Neural progenitor cell (in vitro differentiated cells): Measurements from ENCODE around the gene TASP1. TPM values are rescaled to one million over a fixed set of nuclear protein-coding genes. Genes with fewer than 3 reads are reported as not detected.

Experiments used
- DNase-seq: peaks from one replicate; pipeline ENCODE4 v3.0.0-alpha.2; 2016; ENCODE audit warnings: low spot score
- H2AFZ ChIP-seq: fragments of 200-600 bp; sonication (generic); replicated peaks from 2 replicates; pipeline ENCODE4 v1.6.1; 2016; ENCODE audit warnings: antibody characterized with exemption
- H3F3A ChIP-seq: fragments of 200-600 bp; sonication (generic); 2 replicates; pipeline ENCODE4 v1.6.1; 2016; ENCODE audit warnings: antibody characterized with exemption, low read depth
- H3K27ac ChIP-seq: fragments of 200-600 bp; sonication (generic); 2 replicates; pipeline ENCODE4 v1.5.1; 2016; ENCODE audit warnings: mild to moderate bottlenecking
- H3K27me3 ChIP-seq: fragments of 200-600 bp; sonication (generic); 2 replicates; pipeline ENCODE4 v1.6.1; 2016; ENCODE audit warnings: mild to moderate bottlenecking, moderate library complexity
- H3K36me3 ChIP-seq: fragments of 200-600 bp; sonication (generic); 2 replicates; pipeline ENCODE4 v1.5.1; 2016
- H3K4me1 ChIP-seq: fragments of 200-600 bp; sonication (generic); 2 replicates; pipeline ENCODE4 v1.6.1; 2016; ENCODE audit warnings: mixed run types
- H3K4me2 ChIP-seq: fragments of 200-600 bp; sonication (generic); 2 replicates; pipeline ENCODE4 v1.6.1; 2016
- H3K4me3 ChIP-seq: fragments of 200-600 bp; sonication (generic); 2 replicates; pipeline ENCODE4 v1.5.1; 2016
- H3K79me2 ChIP-seq: fragments of 200-600 bp; sonication (generic); 2 replicates; pipeline ENCODE4 v1.6.1; 2016; ENCODE audit warnings: low read depth
- H3K9ac ChIP-seq: fragments of 200-600 bp; sonication (generic); 2 replicates; pipeline ENCODE4 v1.6.1; 2016
- H3K9me3 ChIP-seq: fragments of 200-600 bp; sonication (generic); 2 replicates; pipeline ENCODE4 v1.5.1; 2016; ENCODE audit warnings: low read depth
- H4K20me1 ChIP-seq: fragments of 200-600 bp; sonication (generic); 2 replicates; pipeline ENCODE4 v1.6.1; 2016; ENCODE audit warnings: low read depth
- H3K27ac Mint-ChIP-seq: 3 replicates; pipeline ENCODE4 v1.8.0; 2021; ENCODE audit warnings: mixed read lengths
- H3K27me3 Mint-ChIP-seq: 2 replicates; pipeline ENCODE4 v1.8.0; 2022; ENCODE audit warnings: low read depth, mild to moderate bottlenecking, inconsistent platforms, moderate library complexity, mixed read lengths; ENCODE audit not compliant: insufficient read depth
- H3K36me3 Mint-ChIP-seq: 3 replicates; pipeline ENCODE4 v1.8.0; 2021; ENCODE audit warnings: mixed read lengths
- H3K4me1 Mint-ChIP-seq: 3 replicates; pipeline ENCODE4 v1.8.0; 2021; ENCODE audit warnings: mixed read lengths
- H3K4me3 Mint-ChIP-seq: 3 replicates; pipeline ENCODE4 v1.8.0; 2021; ENCODE audit warnings: mild to moderate bottlenecking, moderate library complexity, mixed read lengths
- H3K9me3 Mint-ChIP-seq: 3 replicates; pipeline ENCODE4 v1.8.0; 2020; ENCODE audit warnings: mixed read lengths
- EZH2 ChIP-seq: fragments of 200-600 bp; sonication (generic); IDR thresholded peaks from 2 replicates; pipeline ENCODE4 v1.6.1; 2017; ENCODE audit warnings: antibody characterized with exemption, mild to moderate bottlenecking, moderate library complexity
- EZH2phosphoT487 ChIP-seq: fragments of 200-600 bp; sonication (generic); IDR thresholded peaks from 2 replicates; pipeline ENCODE4 v1.6.1; 2017; ENCODE audit warnings: antibody characterized with exemption
- total RNA-seq: library from RNA; depleted of rRNA; stranded (reverse); fragments of >200 nt; gene quantifications from 2 replicates; pipeline ENCODE4 v1.2.3, GENCODE V29; 2015; ENCODE audit warnings: low replicate concordance
- TF ChIP-seq, protein P1 (sequence below): fragments of 200-600 bp; sonication (generic); IDR thresholded peaks from 2 replicates; pipeline ENCODE4 v1.5.1; 2017; ENCODE audit warnings: antibody characterized with exemption, mild to moderate bottlenecking

Gene TASP1
- total RNA-seq, 1 donor from 2014 or later = 9.6 TPM

DNA sequence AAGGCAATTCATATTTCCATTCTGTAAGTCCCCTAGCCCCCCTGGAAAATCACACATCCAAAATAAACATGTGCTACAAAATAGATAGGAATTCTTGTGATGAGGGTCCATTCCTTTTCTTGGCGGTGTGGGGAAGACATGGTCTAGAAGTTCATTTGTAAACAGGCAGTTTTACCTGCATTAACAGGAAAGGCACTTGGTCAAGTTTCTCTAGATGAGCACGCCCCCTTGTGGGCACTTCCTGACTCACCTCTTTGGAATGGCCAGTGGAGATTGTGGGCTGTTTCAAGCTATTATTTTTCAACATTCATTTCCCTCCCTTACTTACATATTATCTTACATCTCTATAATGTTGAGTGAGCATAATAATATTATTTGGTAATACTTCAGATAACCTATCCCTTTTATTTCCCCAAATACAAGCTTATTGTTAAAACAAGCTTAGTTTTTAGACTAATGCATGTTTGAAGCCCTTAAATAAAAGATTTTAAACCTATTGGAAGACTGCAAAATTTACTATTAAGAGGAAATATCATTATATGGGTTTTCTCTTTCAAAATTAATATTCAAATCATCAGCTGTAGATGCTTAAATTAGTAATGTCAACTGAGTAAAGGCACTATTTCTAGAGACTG, 92.1 kb downstream of the TASP1 start:
- Histone ChIP-seq H3K27me3 (no peaks in the 10 kb centered on the region), H3K79me2 (no peaks in the 10 kb centered on the region), H2AFZ (no peak overlapping the region), H3K9ac (no peak overlapping the region), H3K4me1 (no peaks in the 10 kb centered on the region), H3K9me3 (no peaks in the 10 kb centered on the region), H3K4me2 (no peak overlapping the region), H3K27ac (no peak overlapping the region), H3K36me3 (no peaks in the 10 kb centered on the region), H3F3A (no peaks in the 10 kb centered on the region), H4K20me1 (no peaks in the 10 kb centered on the region), H3K4me3 (no peak overlapping the region)
- TF ChIP-seq, protein P1, sequence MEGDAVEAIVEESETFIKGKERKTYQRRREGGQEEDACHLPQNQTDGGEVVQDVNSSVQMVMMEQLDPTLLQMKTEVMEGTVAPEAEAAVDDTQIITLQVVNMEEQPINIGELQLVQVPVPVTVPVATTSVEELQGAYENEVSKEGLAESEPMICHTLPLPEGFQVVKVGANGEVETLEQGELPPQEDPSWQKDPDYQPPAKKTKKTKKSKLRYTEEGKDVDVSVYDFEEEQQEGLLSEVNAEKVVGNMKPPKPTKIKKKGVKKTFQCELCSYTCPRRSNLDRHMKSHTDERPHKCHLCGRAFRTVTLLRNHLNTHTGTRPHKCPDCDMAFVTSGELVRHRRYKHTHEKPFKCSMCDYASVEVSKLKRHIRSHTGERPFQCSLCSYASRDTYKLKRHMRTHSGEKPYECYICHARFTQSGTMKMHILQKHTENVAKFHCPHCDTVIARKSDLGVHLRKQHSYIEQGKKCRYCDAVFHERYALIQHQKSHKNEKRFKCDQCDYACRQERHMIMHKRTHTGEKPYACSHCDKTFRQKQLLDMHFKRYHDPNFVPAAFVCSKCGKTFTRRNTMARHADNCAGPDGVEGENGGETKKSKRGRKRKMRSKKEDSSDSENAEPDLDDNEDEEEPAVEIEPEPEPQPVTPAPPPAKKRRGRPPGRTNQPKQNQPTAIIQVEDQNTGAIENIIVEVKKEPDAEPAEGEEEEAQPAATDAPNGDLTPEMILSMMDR = peak; percentile 86
- no peak for TF ChIP-seq EZH2phosphoT487
- Mint-ChIP-seq H3K27me3 (no peaks in the 10 kb centered on the region), H3K27ac (no peak overlapping the region), H3K4me1 (no peaks in the 10 kb centered on the region), H3K4me3 (no peak overlapping the region), H3K9me3 (no peaks in the 10 kb centered on the region), H3K36me3 (no peaks in the 10 kb centered on the region)
- DNase-seq = peak; percentile 86

DNA sequence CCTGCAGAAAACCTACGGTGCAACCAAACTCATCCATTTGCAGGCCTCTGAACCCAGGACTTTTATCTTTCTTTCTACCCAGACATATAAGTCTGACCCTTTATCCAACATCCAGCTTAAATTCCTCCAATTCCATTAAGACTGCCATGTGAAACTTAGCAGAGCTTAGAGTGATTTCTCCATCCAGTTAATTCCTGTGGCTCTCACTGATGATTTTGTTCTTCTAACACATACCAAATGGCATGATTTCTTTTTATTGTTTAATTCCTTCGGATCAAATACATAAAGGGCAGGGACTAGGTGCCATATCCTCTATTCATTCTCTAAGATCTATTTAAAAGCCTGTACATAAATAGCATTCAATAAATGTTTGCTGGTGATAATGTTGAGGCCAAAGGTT, 92.9 kb downstream of the TASP1 start:
- DNase-seq = no peak
- H3K4me1 ChIP-seq = no peaks in the 10 kb centered on the region
- H3K4me3 Mint-ChIP-seq = no peak overlapping the region
- H3K9me3 ChIP-seq = no peaks in the 10 kb centered on the region
- H3F3A ChIP-seq = no peaks in the 10 kb centered on the region
- H3K27ac Mint-ChIP-seq = no peak overlapping the region
- H3K27me3 ChIP-seq = no peaks in the 10 kb centered on the region
- no peak overlapping the region for H3K27ac ChIP-seq
- no peaks in the 10 kb centered on the region for H3K79me2 ChIP-seq
- H3K4me1 Mint-ChIP-seq = no peaks in the 10 kb centered on the region
- no peak overlapping the region for H3K4me3 ChIP-seq
- H3K27me3 Mint-ChIP-seq = no peaks in the 10 kb centered on the region
- H3K9me3 Mint-ChIP-seq = no peaks in the 10 kb centered on the region
- no peak overlapping the region for H3K9ac ChIP-seq
- H3K36me3 ChIP-seq = no peaks in the 10 kb centered on the region
- H2AFZ ChIP-seq = no peak overlapping the region
- no peaks in the 10 kb centered on the region for H3K36me3 Mint-ChIP-seq
- TF ChIP-seq, protein P1 = no peak
- TF ChIP-seq EZH2 = no peak
- no peak for TF ChIP-seq EZH2phosphoT487
- no peak overlapping the region for H3K4me2 ChIP-seq
- no peaks in the 10 kb centered on the region for H4K20me1 ChIP-seq

DNA sequence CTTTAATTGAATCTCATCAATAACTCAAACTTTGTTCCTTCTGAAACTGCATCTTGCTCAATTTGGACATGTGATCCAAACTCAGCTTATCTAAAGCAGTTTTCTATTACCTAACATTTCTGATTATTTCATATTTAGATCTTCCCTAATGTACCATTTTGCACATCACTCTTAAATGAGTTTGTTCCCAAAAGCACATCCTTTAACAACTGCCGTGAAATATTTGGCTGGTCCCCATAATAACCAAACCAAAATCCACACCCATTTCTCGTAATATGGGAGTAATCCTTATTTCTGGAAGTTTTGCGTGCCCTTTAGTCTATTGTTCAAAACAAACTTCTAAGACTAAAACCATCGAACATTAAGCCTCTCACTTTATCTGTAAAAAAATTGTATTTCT, 94.9 kb downstream of the TASP1 start:
- H3K4me1 Mint-ChIP-seq = no peaks in the 10 kb centered on the region
- no peaks in the 10 kb centered on the region for H4K20me1 ChIP-seq
- no peaks in the 10 kb centered on the region for H3F3A ChIP-seq
- no peaks in the 10 kb centered on the region for H3K27me3 ChIP-seq
- H3K4me3 ChIP-seq = no peak overlapping the region
- no peaks in the 10 kb centered on the region for H3K9me3 Mint-ChIP-seq
- H3K79me2 ChIP-seq = no peaks in the 10 kb centered on the region
- H3K4me2 ChIP-seq = no peak overlapping the region
- H3K27ac Mint-ChIP-seq = no peak overlapping the region
- TF ChIP-seq, protein P1 = no peak
- no peak for TF ChIP-seq EZH2phosphoT487
- no peaks in the 10 kb centered on the region for H3K36me3 ChIP-seq
- H3K9me3 ChIP-seq = no peaks in the 10 kb centered on the region
- no peaks in the 10 kb centered on the region for H3K36me3 Mint-ChIP-seq
- H3K27me3 Mint-ChIP-seq = no peaks in the 10 kb centered on the region
- H3K4me1 ChIP-seq = no peaks in the 10 kb centered on the region
- H2AFZ ChIP-seq = no peak overlapping the region
- H3K4me3 Mint-ChIP-seq = no peak overlapping the region
- no peak for DNase-seq
- H3K9ac ChIP-seq = no peak overlapping the region
- H3K27ac ChIP-seq = no peak overlapping the region
